Glutamatergic neuron (in vitro differentiated cells): ENCODE results near the gene KDM2B. TPM values are rescaled to one million over a fixed set of nuclear protein-coding genes. Genes with fewer than 3 reads are reported as not detected.

Experiments
- DNase-seq: peaks from one replicate; pipeline ENCODE4 v3.0.0; 2022
- H3K27ac Mint-ChIP-seq: one replicate; pipeline ENCODE4 v1.8.0; 2020; ENCODE audit warnings: mild to moderate bottlenecking, mixed read lengths, inconsistent platforms; ENCODE audit not compliant: unreplicated experiment
- H3K27me3 Mint-ChIP-seq: one replicate; pipeline ENCODE4 v1.8.0; 2020; ENCODE audit warnings: mild to moderate bottlenecking, moderate library complexity, mixed read lengths, inconsistent platforms; ENCODE audit not compliant: unreplicated experiment
- H3K36me3 Mint-ChIP-seq: one replicate; pipeline ENCODE4 v1.8.0; 2020; ENCODE audit warnings: mild to moderate bottlenecking, mixed read lengths, inconsistent platforms; ENCODE audit not compliant: unreplicated experiment
- H3K4me1 Mint-ChIP-seq: one replicate; pipeline ENCODE4 v1.8.0; 2020; ENCODE audit warnings: mild to moderate bottlenecking, low read depth, mixed read lengths, inconsistent platforms; ENCODE audit not compliant: unreplicated experiment
- H3K4me3 Mint-ChIP-seq: one replicate; pipeline ENCODE4 v1.8.0; 2020; ENCODE audit warnings: mild to moderate bottlenecking, mixed read lengths, inconsistent platforms; ENCODE audit not compliant: unreplicated experiment
- H3K9me3 Mint-ChIP-seq: one replicate; pipeline ENCODE4 v1.8.0; 2020; ENCODE audit warnings: mild to moderate bottlenecking, moderate library complexity, mixed read lengths, inconsistent platforms; ENCODE audit not compliant: unreplicated experiment
- CTCF ChIP-seq: fragments of 200-600 bp; sonication (generic); IDR thresholded peaks from one replicate; pipeline ENCODE4 v1.5.0; 2021; ENCODE audit not compliant: partially characterized antibody, unreplicated experiment
- microRNA-seq: library from miRNA; unstranded; fragments of <30 nt; microRNA quantifications from one replicate; pipeline ENCODE4, GENCODE V29; 2020; ENCODE audit not compliant: unreplicated experiment
- total RNA-seq: library from RNA; stranded (reverse); fragmentation: NEBNext Ultra II Directional; extraction: Animal tissue kit (Norgen Biotek cat#: 25700); gene quantifications from one replicate; pipeline ENCODE4 v1.2.1, GENCODE V29; 2021; ENCODE audit not compliant: unreplicated experiment

Gene KDM2B
- total RNA-seq, 1 donor from 2014 or later, result 64.3 TPM

- H3K27me3 Mint-ChIP-seq, result peaks cover 3% of the 10 kb centered on the region
- no peak overlapping the region for H3K27ac Mint-ChIP-seq
- H3K9me3 Mint-ChIP-seq, result no peaks in the 10 kb centered on the region
- no peaks in the 10 kb centered on the region for H3K4me1 Mint-ChIP-seq
- DNase-seq, result no peak
- no peak for TF ChIP-seq CTCF
- H3K36me3 Mint-ChIP-seq, result no peaks in the 10 kb centered on the region
- no peak overlapping the region for H3K4me3 Mint-ChIP-seq
These were observed 200.9 kb downstream of the KDM2B start for GRCh38 chr12:121379945-121380344.

Small RNAs within 50 kb of the gene (microRNA-seq; reads per million reads assigned to microRNA genes)
- not detected for gene MIR7107

Other genes starting within 250 kb of the KDM2B start
- 86.0 TPM for gene ANAPC5, start 228.6 kb downstream of the KDM2B start, total RNA-seq
- 63.7 TPM for gene RNF34, start 180.9 kb downstream of the KDM2B start, total RNA-seq
- 15.9 TPM for gene ORAI1, start 45.5 kb upstream of the KDM2B start, total RNA-seq
- gene MORN3, start 88.6 kb upstream of the KDM2B start, total RNA-seq, result 1.2 TPM
- gene TMEM120B, start 131.7 kb upstream of the KDM2B start, total RNA-seq, result 205 TPM
- gene RHOF, start 212.7 kb upstream of the KDM2B start, total RNA-seq, result 31.1 TPM
- gene SETD1B, start 223.0 kb upstream of the KDM2B start, total RNA-seq, result 35.0 TPM